PC-3 (cell line): ENCODE data around the gene RXRA. TPM values are rescaled to one million over a fixed set of nuclear protein-coding genes. Genes with fewer than 3 reads are reported as not detected.

Source experiments
- ATAC-seq: fragments of 200-7000 bp; cut with Tn5 transposase; 2 replicates; pipeline ENCODE4 v1.9.1; 2020; ENCODE audit warnings: mild to moderate bottlenecking, moderate library complexity
- BruUV-seq: library from RNA; stranded (reverse); fragments of 400-500 nt; replicated peaks from 2 replicates; lab custom pipeline; 2021; lab: Mats Ljungman, UMichigan
- CTCF ChIA-PET: fragments of 300-600 bp; sonication (Branson Sonifier 250); formaldehyde crosslinking; loops from one replicate; lab custom pipeline; 2022; ENCODE audit warnings: antibody characterized with exemption; lab: Charles Lee
- POLR2A ChIA-PET: fragments of 300-600 bp; sonication (Branson Sonifier 250); formaldehyde crosslinking; loops from one replicate; lab custom pipeline; 2022; ENCODE audit warnings: antibody characterized with exemption; ENCODE audit not compliant: unreplicated experiment; lab: Charles Lee
- DNase-seq: peaks from one replicate; pipeline ENCODE4 v3.0.0-alpha.2; 2015
- H2AFZ ChIP-seq: fragments of 300-600 bp; sonication (generic); 2 replicates; pipeline ENCODE4 v1.6.0; 2016; ENCODE audit warnings: antibody characterized with exemption, low read length
- H3F3A ChIP-seq: fragments of 300-600 bp; sonication (generic); one replicate; pipeline ENCODE4 v1.6.0; 2017; ENCODE audit warnings: antibody characterized with exemption, low read length, control low read depth, mild to moderate bottlenecking; ENCODE audit not compliant: unreplicated experiment
- H3K27ac ChIP-seq: fragments of 300-600 bp; sonication (generic); 2 replicates; pipeline ENCODE4 v1.5.1; 2016; ENCODE audit warnings: mild to moderate bottlenecking, low read length
- H3K27me3 ChIP-seq: fragments of 300-600 bp; sonication (generic); 2 replicates; pipeline ENCODE4 v1.6.1; 2016; ENCODE audit warnings: low read length, mixed read lengths
- H3K36me3 ChIP-seq: fragments of 300-600 bp; sonication (generic); 2 replicates; pipeline ENCODE4 v1.6.1; 2016; ENCODE audit warnings: low read depth, mixed run types, low read length, mixed read lengths
- H3K4me1 ChIP-seq: fragments of 300-600 bp; sonication (generic); 2 replicates; pipeline ENCODE4 v1.5.1; 2016; ENCODE audit warnings: low read length; ENCODE audit not compliant: insufficient read depth
- H3K4me2 ChIP-seq: fragments of 300-600 bp; sonication (generic); 2 replicates; pipeline ENCODE4 v1.6.0; 2016; ENCODE audit warnings: low read length
- H3K4me3 ChIP-seq: fragments of 300-600 bp; sonication (generic); 2 replicates; pipeline ENCODE4 v1.5.1; 2016; ENCODE audit warnings: mild to moderate bottlenecking, low read length, mixed read lengths
- H3K79me2 ChIP-seq: fragments of 300-600 bp; sonication (generic); 2 replicates; pipeline ENCODE4 v1.6.1; 2017; ENCODE audit warnings: low read length, mixed read lengths
- H3K9ac ChIP-seq: fragments of 300-600 bp; sonication (generic); 2 replicates; pipeline ENCODE4 v1.6.0; 2016; ENCODE audit warnings: mild to moderate bottlenecking, low read length
- H3K9me2 ChIP-seq: fragments of 300-600 bp; sonication (generic); replicated peaks from 2 replicates; pipeline ENCODE4 v1.6.1; 2016; ENCODE audit warnings: mixed run types, low read length, mixed read lengths
- H3K9me3 ChIP-seq: fragments of 300-600 bp; sonication (generic); 2 replicates; pipeline ENCODE4 v1.6.1; 2016; ENCODE audit warnings: low read length, mixed read lengths
- H4K20me1 ChIP-seq: fragments of 300-600 bp; sonication (generic); 2 replicates; pipeline ENCODE4 v1.6.1; 2016; ENCODE audit warnings: low read length, mixed read lengths
- EZH2 ChIP-seq: fragments of 300-600 bp; sonication (generic); IDR thresholded peaks from one replicate; pipeline ENCODE4 v1.6.1; 2017; ENCODE audit warnings: antibody characterized with exemption, mild to moderate bottlenecking, low read length; ENCODE audit not compliant: unreplicated experiment
- EZH2phosphoT487 ChIP-seq: fragments of 300-600 bp; sonication (generic); IDR thresholded peaks from 2 replicates; pipeline ENCODE4 v1.6.1; 2018; ENCODE audit warnings: mild to moderate bottlenecking, antibody characterized with exemption, low read length, borderline replicate concordance
- intact Hi-C: fragments of 100-400 bp; cut with micrococcal nuclease; formaldehyde crosslinking; loops from 2 replicates; pipeline ENCODE4 v1.9.0; 2023
- total RNA-seq: library from RNA; depleted of rRNA; stranded (reverse); fragments of >200 nt; gene quantifications from 2 replicates; pipeline ENCODE4 v1.2.3, GENCODE V29; 2014
- TF ChIP-seq, protein P1 (sequence below): fragments of 300-600 bp; sonication (generic); conservative IDR thresholded peaks from 2 replicates; pipeline ENCODE4 v1.5.1; 2017; ENCODE audit warnings: antibody characterized with exemption, low read depth, mild to moderate bottlenecking, low read length

RXRA gene
- total RNA-seq, 1 experiment from 2014 or later, result 17.5 TPM

DNA sequence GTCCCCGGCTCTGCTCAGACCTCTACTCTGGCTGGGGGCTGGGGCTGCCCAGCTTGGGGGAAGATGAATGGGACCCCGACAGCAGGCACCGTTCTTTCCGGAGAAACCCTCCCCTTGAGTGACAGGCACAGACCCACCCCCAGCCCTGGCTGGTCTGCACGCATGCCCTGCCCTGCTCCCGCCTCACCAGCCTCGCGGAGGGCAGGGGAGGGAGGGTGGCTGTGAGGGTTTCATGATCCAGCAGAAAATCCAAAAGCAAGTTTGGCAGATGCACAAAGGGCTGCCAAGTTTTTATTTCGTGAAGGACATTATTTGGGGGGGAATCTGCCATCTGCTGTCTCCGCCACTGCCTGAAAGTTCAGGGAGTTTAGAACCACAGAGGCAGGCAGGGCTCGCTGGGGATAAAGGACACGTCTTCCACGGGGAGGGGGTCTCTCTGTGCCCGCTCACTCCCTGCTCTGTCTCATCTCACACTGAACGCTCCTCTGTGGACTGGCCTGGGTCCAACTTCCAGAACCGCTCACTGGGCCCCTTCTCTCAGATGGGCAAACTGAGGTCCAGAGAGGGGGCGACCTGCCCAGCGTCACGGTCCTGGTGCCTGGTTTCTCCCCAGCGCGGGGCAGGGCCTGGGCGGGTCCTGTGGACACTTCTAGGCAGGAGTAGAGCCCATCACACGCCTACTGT is 92.9 kb downstream of the RXRA start:
- DNase-seq (no peak), ATAC-seq (no peak)
- Histone ChIP-seq H3K27ac (no peak overlapping the region), H3K36me3 (no peaks in the 10 kb centered on the region), H3K79me2 (no peaks in the 10 kb centered on the region), H3K9ac (no peak overlapping the region), H3K4me1 (peaks cover 5% of the 10 kb centered on the region), H4K20me1 (peaks cover 5% of the 10 kb centered on the region; the same call in 1 of the 2 replicates), H3K4me3 (no peak overlapping the region), H3K9me2 (no peaks in the 10 kb centered on the region), H3F3A (no peaks in the 10 kb centered on the region), H3K9me3 (no peaks in the 10 kb centered on the region), H2AFZ (no peak overlapping the region), H3K4me2 (no peak overlapping the region), H3K27me3 (no peaks in the 10 kb centered on the region)
- ChIA-PET CTCF (no interaction called here), POLR2A (no interaction called here)
- intact Hi-C loops, result loop anchor here (10.0 kb wide), 1 partner anchor 94 kb away; the partner anchor contains the start of gene RXRA
- TF ChIP-seq, protein P1, sequence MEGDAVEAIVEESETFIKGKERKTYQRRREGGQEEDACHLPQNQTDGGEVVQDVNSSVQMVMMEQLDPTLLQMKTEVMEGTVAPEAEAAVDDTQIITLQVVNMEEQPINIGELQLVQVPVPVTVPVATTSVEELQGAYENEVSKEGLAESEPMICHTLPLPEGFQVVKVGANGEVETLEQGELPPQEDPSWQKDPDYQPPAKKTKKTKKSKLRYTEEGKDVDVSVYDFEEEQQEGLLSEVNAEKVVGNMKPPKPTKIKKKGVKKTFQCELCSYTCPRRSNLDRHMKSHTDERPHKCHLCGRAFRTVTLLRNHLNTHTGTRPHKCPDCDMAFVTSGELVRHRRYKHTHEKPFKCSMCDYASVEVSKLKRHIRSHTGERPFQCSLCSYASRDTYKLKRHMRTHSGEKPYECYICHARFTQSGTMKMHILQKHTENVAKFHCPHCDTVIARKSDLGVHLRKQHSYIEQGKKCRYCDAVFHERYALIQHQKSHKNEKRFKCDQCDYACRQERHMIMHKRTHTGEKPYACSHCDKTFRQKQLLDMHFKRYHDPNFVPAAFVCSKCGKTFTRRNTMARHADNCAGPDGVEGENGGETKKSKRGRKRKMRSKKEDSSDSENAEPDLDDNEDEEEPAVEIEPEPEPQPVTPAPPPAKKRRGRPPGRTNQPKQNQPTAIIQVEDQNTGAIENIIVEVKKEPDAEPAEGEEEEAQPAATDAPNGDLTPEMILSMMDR, result no peak
- TF ChIP-seq EZH2phosphoT487, result no peak
- no peak for TF ChIP-seq EZH2
- no TSS peak for BruUV-seq

GRCh38 chr9:134419684-134420076 is 93.4 kb downstream of the RXRA start:
- Histone ChIP-seq H3K4me3 (no peak overlapping the region), H3K27ac (no peak overlapping the region), H3K4me2 (no peak overlapping the region), H3K9ac (no peak overlapping the region), H2AFZ (no peak overlapping the region), H3K79me2 (no peaks in the 10 kb centered on the region), H3K27me3 (no peaks in the 10 kb centered on the region), H3K36me3 (no peaks in the 10 kb centered on the region), H3K9me3 (no peaks in the 10 kb centered on the region), H3K4me1 (no peaks in the 10 kb centered on the region), H3F3A (no peaks in the 10 kb centered on the region), H4K20me1 (no peaks in the 10 kb centered on the region), H3K9me2 (no peaks in the 10 kb centered on the region)
- no TSS peak for BruUV-seq
- POLR2A ChIA-PET, result no interaction called here
- intact Hi-C loops, result loop anchor here (10.0 kb wide), 1 partner anchor 95 kb away; the partner anchor contains the start of gene RXRA
- DNase-seq (peak; percentile 6), ATAC-seq (peak; percentile 68; the same call in 1 of the 2 replicates)
- CTCF ChIA-PET, result no interaction called here
- TF ChIP-seq EZH2phosphoT487 (no peak), EZH2 (no peak)
- TF ChIP-seq, protein P1, result peak; percentile 40; the same call in 1 of the 2 replicates

DNA sequence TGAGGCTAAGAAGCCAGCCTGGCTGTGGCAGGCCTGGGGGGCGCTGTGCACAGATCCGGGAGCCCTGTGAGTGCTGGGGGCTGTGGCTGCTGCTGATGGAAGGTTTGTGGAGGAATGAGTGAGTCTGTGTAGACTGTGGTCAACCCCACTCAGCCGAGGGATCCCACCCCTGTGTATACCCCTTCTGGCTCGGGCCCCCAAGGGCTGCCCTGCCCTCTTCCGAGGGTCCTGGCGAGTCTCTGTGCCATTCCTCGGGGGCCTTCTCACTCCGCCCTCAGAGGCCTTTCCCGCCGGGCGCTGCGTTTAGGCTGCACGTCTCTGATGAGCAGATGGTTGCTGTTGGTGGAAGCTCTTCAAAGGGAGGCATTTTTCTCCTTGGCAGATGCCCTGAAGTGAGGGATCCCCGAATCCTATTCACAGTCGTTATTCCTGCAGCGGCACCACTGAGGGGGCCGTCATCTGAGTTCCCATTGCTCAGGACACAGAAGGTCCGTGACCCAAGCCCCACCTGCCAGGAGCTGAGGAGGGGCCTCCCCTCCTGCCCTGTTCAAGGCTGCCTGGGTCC is 94.1 kb downstream of the RXRA start:
- Histone ChIP-seq H3K4me1 (no peaks in the 10 kb centered on the region), H3K79me2 (no peaks in the 10 kb centered on the region), H3F3A (no peaks in the 10 kb centered on the region), H3K27me3 (no peaks in the 10 kb centered on the region), H3K9me3 (no peaks in the 10 kb centered on the region), H3K4me3 (no peak overlapping the region), H3K9ac (no peak overlapping the region), H3K27ac (no peak overlapping the region), H3K9me2 (no peaks in the 10 kb centered on the region), H2AFZ (no peak overlapping the region), H3K4me2 (no peak overlapping the region), H3K36me3 (no peaks in the 10 kb centered on the region), H4K20me1 (no peaks in the 10 kb centered on the region)
- no peak for TF ChIP-seq EZH2phosphoT487
- TF ChIP-seq EZH2, result no peak
- TF ChIP-seq, protein P1, result no peak
- ATAC-seq (no peak), DNase-seq (no peak)
- intact Hi-C loops, result no loop called here
- ChIA-PET POLR2A (no interaction called here), CTCF (no interaction called here)
- BruUV-seq, result no TSS peak
